Activated T-cell treated with anti-CD3 and anti-CD28 coated beads for 4 hours (primary cell): Measurements from ENCODE around the gene SERPINB6.
"Not testable (repeated sequence)": the region's sequence is repeated elsewhere in the genome, so short reads cannot be mapped to it uniquely, and the experiment has no call there.

ENCODE experiments used
- DNase-seq: peaks from one replicate; pipeline ENCODE4 v3.0.0-alpha.2; 2020

Gene SERPINB6

DNA sequence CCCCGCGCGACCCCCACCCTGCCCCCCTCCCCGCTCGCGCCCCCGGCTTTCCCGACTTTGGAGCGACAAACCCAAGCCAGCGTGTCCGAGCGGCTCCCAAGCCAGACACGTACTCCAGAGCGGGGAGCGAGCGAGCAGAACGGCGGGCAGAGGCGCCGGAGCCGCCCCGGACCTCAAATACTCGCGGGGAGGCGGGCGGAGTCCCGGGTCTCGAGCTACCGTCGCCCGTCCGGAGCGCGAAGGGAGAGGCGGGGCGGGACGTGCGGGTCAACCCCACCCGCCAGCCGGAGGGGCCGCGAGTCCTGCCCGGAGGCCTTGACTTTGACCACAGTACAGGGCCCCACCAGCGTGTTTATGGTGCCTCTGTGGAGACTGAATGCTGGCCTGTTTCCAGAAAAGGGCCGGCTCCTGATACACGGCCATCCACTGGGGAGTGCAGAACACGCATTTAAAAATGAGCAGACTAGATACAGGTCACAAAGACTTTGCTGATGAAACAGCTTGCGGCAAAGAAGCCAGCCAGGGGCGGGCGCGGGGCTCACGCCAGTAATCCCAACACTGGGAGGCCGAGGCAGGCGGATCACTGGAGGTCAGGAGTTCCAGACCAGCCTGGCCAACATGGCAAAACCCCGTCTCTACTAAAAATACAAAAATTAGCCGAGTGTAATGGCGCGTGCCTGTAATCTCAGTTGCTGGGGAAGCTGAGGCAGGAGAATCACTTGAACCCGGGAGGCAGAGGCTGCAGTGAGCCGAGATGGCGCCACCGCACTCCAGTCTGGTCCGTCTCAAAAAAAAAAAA lies at the start of gene SERPINB6:
Gene SERPINB6, minus strand, starts transcription at position 148 of the 799 bp plus-strand sequence. CDS start 12,235 bp downstream, outside the sequence.
- DNase-seq = peak; percentile 24

- DNase-seq = no peak
Measured at GRCh38 chr6:3019749-3020320, 48.5 kb upstream of the SERPINB6 start.

DNA sequence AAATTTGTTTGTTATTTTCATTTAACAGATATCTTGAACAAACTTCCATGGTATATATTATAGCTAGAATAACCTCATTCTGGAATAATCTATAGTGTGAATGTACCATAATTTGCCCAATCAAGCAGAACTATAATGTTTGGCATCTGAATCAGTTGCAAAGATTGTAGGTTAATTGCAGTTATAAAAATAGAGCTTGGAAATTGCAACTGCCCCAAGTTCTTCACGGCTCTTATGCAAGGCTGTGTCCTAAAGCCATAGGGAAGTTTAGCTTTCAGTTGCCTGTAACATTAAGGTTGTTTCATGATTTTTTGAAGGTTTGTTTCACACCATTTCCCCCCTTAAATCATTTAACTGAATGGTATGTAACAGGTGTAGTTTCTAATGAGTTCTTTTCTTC lies 47.7 kb upstream of the SERPINB6 start:
- DNase-seq = no peak

- no peak for DNase-seq
Measured at GRCh38 chr6:3017304-3017703, 45.9 kb upstream of the SERPINB6 start.

DNA sequence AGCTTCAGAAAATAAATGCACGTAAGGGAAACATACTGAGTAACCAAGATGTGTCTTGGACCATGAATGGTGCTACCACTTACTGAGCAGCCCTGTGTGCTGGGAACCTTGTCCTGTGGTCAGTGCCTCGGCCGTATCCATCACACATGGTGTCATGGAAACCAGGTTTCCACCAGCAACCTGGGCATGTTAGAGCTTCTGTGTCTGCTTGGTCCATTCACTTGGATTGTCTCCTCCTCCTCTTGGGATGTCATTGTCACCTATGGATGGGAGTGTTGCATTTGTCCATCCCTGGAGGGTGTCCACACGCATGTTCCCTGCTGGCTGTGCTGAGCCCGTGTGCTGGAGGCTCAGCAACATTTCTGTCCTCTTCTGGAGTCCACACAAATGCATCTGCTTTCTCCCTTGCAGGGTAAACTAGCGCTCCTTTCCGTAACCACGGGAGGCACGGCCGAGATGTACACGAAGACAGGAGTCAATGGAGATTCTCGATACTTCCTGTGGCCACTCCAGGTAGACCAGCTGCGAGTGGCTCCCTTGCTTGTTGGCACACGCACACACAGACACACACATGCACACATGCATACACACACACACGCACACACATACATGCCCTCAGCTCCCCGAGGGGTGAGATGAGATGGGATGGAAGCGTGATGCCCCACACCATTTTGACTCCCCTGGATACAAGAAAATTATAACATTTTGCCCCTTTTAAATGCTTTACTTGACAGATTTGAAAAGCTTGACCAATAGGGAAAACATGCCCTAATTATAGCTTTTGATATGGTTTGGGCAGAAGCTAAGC lies 45.3 kb upstream of the SERPINB6 start:
- DNase-seq = no peak

- DNase-seq = no peak
Measured at GRCh38 chr6:3015144-3015543, 43.8 kb upstream of the SERPINB6 start.

DNA sequence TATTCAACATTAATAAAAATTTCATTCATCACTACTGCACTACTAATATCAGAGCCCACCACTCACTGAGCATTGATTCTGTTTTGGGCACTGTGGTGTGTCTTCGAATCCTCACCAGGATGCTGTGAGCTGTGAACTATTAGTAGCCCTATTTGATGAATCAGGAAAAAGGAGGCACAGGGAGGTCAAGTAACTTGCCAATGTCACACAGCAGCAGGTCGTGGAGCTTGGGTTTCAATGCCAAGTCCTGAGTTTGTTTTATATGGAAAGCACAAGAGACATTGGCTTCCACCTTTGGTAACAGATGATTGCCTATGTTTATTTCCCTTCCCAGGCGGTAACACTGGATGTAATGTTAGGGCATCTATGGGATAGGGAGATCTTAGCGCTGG lies 43.3 kb upstream of the SERPINB6 start:
- no peak for DNase-seq

GRCh38 chr6:3013901-3014674 lies 42.7 kb upstream of the SERPINB6 start:
- no peak for DNase-seq

- DNase-seq = no peak
Measured at GRCh38 chr6:3013486-3013885, 42.1 kb upstream of the SERPINB6 start.

- no peak for DNase-seq
Measured at GRCh38 chr6:3011592-3011991, 40.2 kb upstream of the SERPINB6 start.

GRCh38 chr6:3011158-3011557 lies 39.8 kb upstream of the SERPINB6 start:
- DNase-seq = no peak

- no peak for DNase-seq
Measured at GRCh38 chr6:3009930-3010329, 38.6 kb upstream of the SERPINB6 start.

GRCh38 chr6:3008712-3009265 lies 37.4 kb upstream of the SERPINB6 start:
- not testable (repeated sequence) for DNase-seq

GRCh38 chr6:3007571-3007970 lies 36.2 kb upstream of the SERPINB6 start:
- no peak for DNase-seq

DNA sequence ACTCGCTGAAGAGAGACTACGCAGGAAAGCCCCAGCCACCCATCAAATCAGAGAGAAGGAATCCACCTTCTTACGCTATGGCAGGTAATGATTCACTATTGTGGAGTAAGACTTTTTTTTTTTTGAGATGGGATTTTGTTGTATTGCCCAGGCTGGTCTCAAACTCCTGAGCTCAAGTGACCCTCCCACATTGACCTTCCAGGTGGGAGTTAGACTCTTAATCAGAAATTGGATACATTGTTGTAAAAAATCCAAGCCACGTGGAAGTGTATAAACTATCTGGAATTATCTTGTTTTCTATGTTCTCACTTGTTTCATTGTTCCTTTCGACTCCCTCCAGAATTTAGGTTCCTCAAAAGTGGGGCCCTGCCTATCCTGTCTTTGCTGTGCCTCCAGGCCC lies 35.1 kb upstream of the SERPINB6 start:
- no peak for DNase-seq

DNA sequence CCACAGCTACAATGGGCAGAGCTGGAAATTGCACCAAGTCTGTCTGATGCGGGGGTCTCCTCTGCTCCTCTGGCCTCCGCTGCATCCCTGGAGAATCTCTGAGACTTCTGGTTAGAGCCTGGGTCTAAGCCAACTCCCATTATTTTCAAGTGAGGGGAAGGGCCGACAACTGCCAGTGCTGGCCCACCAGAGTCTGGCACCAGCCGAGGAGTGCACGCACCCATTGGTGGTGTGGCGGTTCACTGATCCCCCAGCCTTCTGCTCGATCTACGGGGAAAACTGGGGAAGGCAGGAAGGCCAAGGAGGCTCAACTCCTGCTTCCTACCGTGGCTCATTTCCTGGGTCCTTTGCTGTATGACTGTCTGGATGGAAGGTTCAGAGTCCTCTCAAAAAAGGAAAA lies 34.5 kb upstream of the SERPINB6 start:
- DNase-seq = no peak

- no peak for DNase-seq
Measured at GRCh38 chr6:3005077-3005476, 33.7 kb upstream of the SERPINB6 start.

DNA sequence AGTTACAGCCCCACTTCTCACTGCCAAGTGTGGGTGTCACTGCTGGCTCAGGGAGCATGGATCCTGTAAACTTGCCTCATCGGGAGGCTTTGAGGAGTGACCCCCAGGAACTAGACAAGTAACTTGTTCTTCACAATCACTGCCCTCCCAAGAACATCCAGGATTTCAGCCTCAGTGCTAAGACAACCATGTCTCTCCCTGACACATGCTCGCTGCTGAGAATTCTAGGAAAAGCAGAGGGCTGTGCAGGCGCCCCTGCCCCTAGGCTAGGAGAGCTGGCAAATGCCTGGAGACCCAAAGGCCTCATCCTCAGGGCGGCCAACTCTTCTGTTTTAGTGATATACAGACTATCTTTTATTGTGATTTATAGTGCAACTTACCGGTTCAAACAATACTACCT lies 31.9 kb upstream of the SERPINB6 start:
- not testable (repeated sequence) for DNase-seq

DNA sequence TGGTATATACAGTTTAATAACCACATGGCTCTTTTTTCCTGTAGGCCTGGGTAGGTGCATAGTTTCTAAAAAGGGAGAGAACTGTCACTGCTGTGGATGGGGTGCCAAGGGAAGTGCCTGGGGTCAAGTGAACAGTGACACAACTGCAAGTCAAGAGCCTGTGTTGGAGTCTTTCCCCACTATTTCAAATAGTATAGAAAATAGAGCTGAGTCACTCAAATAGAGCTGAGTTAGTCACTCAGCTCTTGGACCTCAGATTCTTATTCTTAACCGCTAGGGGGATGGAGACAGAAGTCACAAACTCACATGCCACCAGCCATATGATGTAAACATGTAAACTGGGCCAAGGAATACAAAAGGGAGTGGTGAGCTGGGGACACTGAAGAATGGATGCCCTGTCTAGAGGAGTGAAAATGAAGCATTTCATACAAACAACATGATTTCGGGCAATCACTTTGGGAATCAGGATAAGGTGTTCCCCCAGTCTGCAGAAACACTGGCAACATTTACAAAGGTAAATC lies 30.5 kb upstream of the SERPINB6 start:
- DNase-seq = no peak

GRCh38 chr6:3001146-3001772 lies 29.9 kb upstream of the SERPINB6 start:
- DNase-seq = no peak

GRCh38 chr6:2999618-3000557 lies 28.5 kb upstream of the SERPINB6 start, which contains the start of gene NQO2:
Gene NQO2, plus strand, starts transcription at chr6:2999894. Its CDS starts 6,659 bp downstream, at chr6:3006553.
- peak; percentile 84 for DNase-seq
